Measurements from ENCODE around the gene TRABD2B. TPM values are rescaled to one million over a fixed set of nuclear protein-coding genes. Genes with fewer than 3 reads are reported as not detected.

The TRABD2B gene
- total RNA-seq: 1 to 10 TPM; 1.4 to 3.7 (median 2.3) TPM

GRCh38 chr1:47997289-47998200, at the start of gene TRABD2B:
Gene TRABD2B, minus strand, starts transcription at chr1:47997385.
- Histone ChIP-seq H3K9me3 (no peaks in the 10 kb centered on the region), H3K27ac (peak within 1 kb of the TSS; percentile 74 to 89), H3K36me3 (no peaks in the 10 kb centered on the region), H3K4me1 (no peaks in the 10 kb centered on the region), H3K27me3 (peaks cover 0 to 4% of the 10 kb centered on the region in 2 donors), H3K4me3 (peak within 1 kb of the TSS; percentile 65 to 90 (median 69))
- DNase-seq (ENCODE audit: low spot score in 2 of 2): peak; percentile 71 to 81
- intact Hi-C loops (cut with DNase I; ENCODE audit: low total_unique reads): no loop called here
- TF ChIP-seq POLR2A (IDR thresholded peaks at IDR 0.05) (no peak), CTCF (IDR thresholded peaks at IDR 0.05) (peak; percentile 90 to 99 (median 94)), POLR2AphosphoS5 (IDR thresholded peaks at IDR 0.05) (peak in 2 of 3 donors; percentile 59 to 79)

DNA sequence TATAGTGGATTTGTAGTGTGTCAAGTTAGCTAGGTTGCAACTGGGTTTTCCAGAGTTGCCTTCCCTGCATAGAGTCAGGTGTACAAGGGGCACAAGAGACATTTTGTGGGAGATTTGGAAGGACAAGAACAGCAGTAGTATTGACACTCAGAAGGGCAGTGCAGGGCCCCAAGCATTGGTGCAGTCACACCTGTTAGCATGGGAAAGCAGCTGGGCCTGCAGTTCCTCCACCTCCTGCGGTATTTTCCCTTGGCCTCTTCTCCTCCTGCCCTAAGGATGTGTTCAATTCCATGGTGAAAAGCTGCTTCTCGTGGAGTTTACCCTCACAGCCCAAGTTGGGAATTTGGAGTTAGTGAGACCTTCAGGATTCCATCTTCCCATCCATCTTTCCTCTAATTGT, 47.1 kb upstream of the TRABD2B start:
- intact Hi-C loops (cut with DNase I; ENCODE audit: low total_unique reads): no loop called here
- TF ChIP-seq POLR2A (IDR thresholded peaks at IDR 0.05) (no peak), POLR2AphosphoS5 (IDR thresholded peaks at IDR 0.05) (no peak), CTCF (IDR thresholded peaks at IDR 0.05) (no peak)
- Histone ChIP-seq H3K36me3 (no peaks in the 10 kb centered on the region), H3K9me3 (no peaks in the 10 kb centered on the region), H3K4me3 (no peak overlapping the region), H3K27me3 (no peaks in the 10 kb centered on the region), H3K4me1 (no peaks in the 10 kb centered on the region), H3K27ac (no peak overlapping the region)
- DNase-seq (ENCODE audit: low spot score in 2 of 2): no peak

- Histone ChIP-seq H3K4me3 (no peak overlapping the region), H3K36me3 (no peaks in the 10 kb centered on the region), H3K4me1 (no peaks in the 10 kb centered on the region), H3K27ac (no peak overlapping the region), H3K9me3 (no peaks in the 10 kb centered on the region), H3K27me3 (no peaks in the 10 kb centered on the region)
- DNase-seq (ENCODE audit: low spot score in 2 of 2): no peak
- TF ChIP-seq CTCF (IDR thresholded peaks at IDR 0.05): no peak
- TF ChIP-seq POLR2A (IDR thresholded peaks at IDR 0.05): no peak
- no peak for TF ChIP-seq POLR2AphosphoS5 (IDR thresholded peaks at IDR 0.05)
- intact Hi-C loops (cut with DNase I; ENCODE audit: low total_unique reads): no loop called here
Measured at GRCh38 chr1:48043622-48044021, 46.4 kb upstream of the TRABD2B start.

DNA sequence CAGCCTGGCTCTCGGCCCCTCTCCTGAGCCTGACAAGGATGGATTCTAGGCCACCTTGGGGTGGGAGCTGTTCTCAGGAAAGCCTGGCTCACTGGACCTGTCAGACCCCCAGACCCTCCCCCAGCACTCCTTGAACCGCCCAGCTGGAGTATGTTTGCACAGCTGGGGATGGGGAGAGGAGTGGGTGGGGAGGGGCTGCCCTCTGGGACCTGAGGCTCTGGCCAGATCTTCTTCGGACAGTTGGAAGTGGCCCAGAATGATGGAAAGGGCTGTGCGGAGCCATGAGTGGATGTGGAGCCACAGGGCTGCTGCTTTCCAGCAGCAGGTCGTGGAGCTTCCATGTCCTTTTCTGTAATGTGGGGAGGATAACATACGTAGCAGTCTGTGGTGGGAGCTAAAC, 43.0 kb upstream of the TRABD2B start:
- Histone ChIP-seq H3K36me3 (no peaks in the 10 kb centered on the region), H3K4me3 (no peak overlapping the region), H3K27ac (no peak overlapping the region), H3K9me3 (no peaks in the 10 kb centered on the region), H3K4me1 (no peaks in the 10 kb centered on the region), H3K27me3 (no peaks in the 10 kb centered on the region)
- DNase-seq (ENCODE audit: low spot score in 2 of 2): no peak
- TF ChIP-seq POLR2AphosphoS5 (IDR thresholded peaks at IDR 0.05): no peak
- TF ChIP-seq CTCF (IDR thresholded peaks at IDR 0.05): no peak
- TF ChIP-seq POLR2A (IDR thresholded peaks at IDR 0.05): no peak
- intact Hi-C loops (cut with DNase I; ENCODE audit: low total_unique reads): no loop called here

Data from breast epithelium (tissue), 4 donors.